DND-41 (cell line): ENCODE measurements around the gene TCEANC2.

Experiments used
- CTCF ChIP-seq: IDR thresholded peaks from 2 replicates; pipeline ENCODE4 v1.5.1; 2012; ENCODE audit warnings: borderline replicate concordance, low read length, moderate library complexity, mild to moderate bottlenecking; ENCODE audit not compliant: poor library complexity, severe bottlenecking; ENCODE audit errors: extremely low read depth
- EZH2 ChIP-seq: IDR thresholded peaks from 3 replicates; pipeline ENCODE4 v1.6.1; 2012; ENCODE audit warnings: borderline replicate concordance, low read depth, mild to moderate bottlenecking, moderate library complexity, low read length, inconsistent platforms; ENCODE audit not compliant: severe bottlenecking

- TF ChIP-seq CTCF (no peak), EZH2 (no peak)
Measured at GRCh38 chr1:54080598-54081049, 27.2 kb downstream of the TCEANC2 start.
